Measurements from ENCODE around the gene MOB3B.

DNA sequence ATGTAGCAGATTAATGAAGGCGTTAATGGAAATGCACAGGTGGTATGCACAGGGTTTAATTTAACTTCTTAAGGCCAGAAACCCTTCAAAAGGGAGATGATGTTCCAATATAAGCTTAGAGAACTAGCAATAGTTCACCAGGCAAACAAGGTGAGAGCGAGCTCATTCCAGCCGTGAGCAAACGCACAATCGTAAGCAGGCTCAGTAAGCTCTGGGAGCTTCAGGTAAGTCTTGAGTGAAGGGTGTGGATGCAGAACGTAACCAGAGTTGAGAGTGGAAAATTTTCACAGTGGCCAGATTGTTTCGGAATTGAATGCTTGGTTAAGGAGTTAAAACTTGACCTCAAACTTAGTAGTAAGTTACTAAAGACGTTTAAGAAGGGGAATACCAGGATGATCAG lies 238.3 kb downstream of the MOB3B start:
- TF ChIP-seq, protein P1, sequence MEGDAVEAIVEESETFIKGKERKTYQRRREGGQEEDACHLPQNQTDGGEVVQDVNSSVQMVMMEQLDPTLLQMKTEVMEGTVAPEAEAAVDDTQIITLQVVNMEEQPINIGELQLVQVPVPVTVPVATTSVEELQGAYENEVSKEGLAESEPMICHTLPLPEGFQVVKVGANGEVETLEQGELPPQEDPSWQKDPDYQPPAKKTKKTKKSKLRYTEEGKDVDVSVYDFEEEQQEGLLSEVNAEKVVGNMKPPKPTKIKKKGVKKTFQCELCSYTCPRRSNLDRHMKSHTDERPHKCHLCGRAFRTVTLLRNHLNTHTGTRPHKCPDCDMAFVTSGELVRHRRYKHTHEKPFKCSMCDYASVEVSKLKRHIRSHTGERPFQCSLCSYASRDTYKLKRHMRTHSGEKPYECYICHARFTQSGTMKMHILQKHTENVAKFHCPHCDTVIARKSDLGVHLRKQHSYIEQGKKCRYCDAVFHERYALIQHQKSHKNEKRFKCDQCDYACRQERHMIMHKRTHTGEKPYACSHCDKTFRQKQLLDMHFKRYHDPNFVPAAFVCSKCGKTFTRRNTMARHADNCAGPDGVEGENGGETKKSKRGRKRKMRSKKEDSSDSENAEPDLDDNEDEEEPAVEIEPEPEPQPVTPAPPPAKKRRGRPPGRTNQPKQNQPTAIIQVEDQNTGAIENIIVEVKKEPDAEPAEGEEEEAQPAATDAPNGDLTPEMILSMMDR (IDR thresholded peaks at IDR 0.05; ENCODE audit: low read length) = no peak
- TF ChIP-seq EZH2 (IDR thresholded peaks at IDR 0.05; ENCODE audit: borderline replicate concordance, low read length) = no peak
